Kidney epithelial cell (primary cell): ENCODE measurements around the gene MTOR. TPM values are rescaled to one million over a fixed set of nuclear protein-coding genes. Genes with fewer than 3 reads are reported as not detected.
"Not testable (repeated sequence)": the region's sequence is repeated elsewhere in the genome, so short reads cannot be mapped to it uniquely, and the experiment has no call there.

Experiments
- DNase-seq: peaks from one replicate; pipeline ENCODE4 v3.0.0-alpha.2; 2010; ENCODE audit warnings: low read depth
- H3K27me3 ChIP-seq: 2 replicates; pipeline ENCODE4 v1.6.0; 2011; ENCODE audit warnings: low read length; ENCODE audit not compliant: control insufficient read depth, insufficient read depth
- H3K36me3 ChIP-seq: 2 replicates; pipeline ENCODE4 v1.5.1; 2011; ENCODE audit warnings: low read length; ENCODE audit not compliant: control insufficient read depth, insufficient read depth
- H3K4me3 ChIP-seq: 2 replicates; pipeline ENCODE4 v1.5.1; 2011; ENCODE audit warnings: low read depth, mild to moderate bottlenecking, control low read depth, low read length
- CTCF ChIP-seq: IDR thresholded peaks from 2 replicates; pipeline ENCODE4 v1.5.1; 2011; ENCODE audit warnings: mild to moderate bottlenecking, moderate library complexity, low read length, control low read depth, inconsistent platforms; ENCODE audit not compliant: insufficient read depth, poor library complexity, severe bottlenecking
- total RNA-seq: library from RNA; depleted of rRNA; stranded (reverse); fragments of >200 nt; gene quantifications from 2 replicates; pipeline ENCODE4 v1.2.3, GENCODE V29; 2015

Gene MTOR
- total RNA-seq, 1 donor from 2014 or later, result 41.3 TPM

GRCh38 chr1:11187494-11187893, 74.9 kb downstream of the MTOR start:
- Histone ChIP-seq H3K36me3 (no peaks in the 10 kb centered on the region), H3K27me3 (no peaks in the 10 kb centered on the region), H3K4me3 (no peak overlapping the region)
- no peak for TF ChIP-seq CTCF
- no peak for DNase-seq

GRCh38 chr1:11187000-11187399, 75.4 kb downstream of the MTOR start:
- DNase-seq, result no peak
- Histone ChIP-seq H3K36me3 (no peaks in the 10 kb centered on the region), H3K4me3 (no peak overlapping the region), H3K27me3 (no peaks in the 10 kb centered on the region)
- no peak for TF ChIP-seq CTCF

GRCh38 chr1:11184973-11185372, 77.4 kb downstream of the MTOR start:
- Histone ChIP-seq H3K4me3 (no peak overlapping the region), H3K27me3 (no peaks in the 10 kb centered on the region), H3K36me3 (no peaks in the 10 kb centered on the region)
- DNase-seq, result no peak
- no peak for TF ChIP-seq CTCF

- Histone ChIP-seq H3K36me3 (no peaks in the 10 kb centered on the region), H3K27me3 (no peaks in the 10 kb centered on the region), H3K4me3 (no peak overlapping the region)
- no peak for DNase-seq
- no peak for TF ChIP-seq CTCF
These were observed 79.5 kb downstream of the MTOR start for GRCh38 chr1:11182884-11183283.

GRCh38 chr1:11180342-11180744, 82.0 kb downstream of the MTOR start:
- Histone ChIP-seq H3K27me3 (no peaks in the 10 kb centered on the region), H3K36me3 (no peaks in the 10 kb centered on the region), H3K4me3 (no peak overlapping the region)
- TF ChIP-seq CTCF, result no peak
- DNase-seq, result peak; percentile 50

- not testable (repeated sequence) for DNase-seq, H3K4me3 ChIP-seq, H3K27me3 ChIP-seq, H3K36me3 ChIP-seq
These were observed 82.6 kb downstream of the MTOR start for GRCh38 chr1:11179749-11180148.
